HG02943 (cell line): Measurements from ENCODE around the gene FZD1.

ENCODE experiments used
- ATAC-seq: cut with Tn5 transposase; IDR thresholded peaks from one replicate; pipeline ENCODE4 v1.9.1; 2021; ENCODE audit warnings: mild to moderate bottlenecking, low read depth, moderate library complexity; ENCODE audit not compliant: unreplicated experiment

Gene FZD1

GRCh38 chr7:91264924-91265681, 870 bp downstream of the FZD1 start:
- peak; percentile 43 for ATAC-seq

GRCh38 chr7:91265693-91266066, 1.4 kb downstream of the FZD1 start:
- ATAC-seq: no peak

GRCh38 chr7:91266067-91266688, 1.9 kb downstream of the FZD1 start:
- no peak for ATAC-seq

DNA sequence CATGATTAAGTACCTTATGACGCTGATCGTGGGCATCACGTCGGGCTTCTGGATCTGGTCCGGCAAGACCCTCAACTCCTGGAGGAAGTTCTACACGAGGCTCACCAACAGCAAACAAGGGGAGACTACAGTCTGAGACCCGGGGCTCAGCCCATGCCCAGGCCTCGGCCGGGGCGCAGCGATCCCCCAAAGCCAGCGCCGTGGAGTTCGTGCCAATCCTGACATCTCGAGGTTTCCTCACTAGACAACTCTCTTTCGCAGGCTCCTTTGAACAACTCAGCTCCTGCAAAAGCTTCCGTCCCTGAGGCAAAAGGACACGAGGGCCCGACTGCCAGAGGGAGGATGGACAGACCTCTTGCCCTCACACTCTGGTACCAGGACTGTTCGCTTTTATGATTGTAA, 2.5 kb downstream of the FZD1 start:
- ATAC-seq: no peak

DNA sequence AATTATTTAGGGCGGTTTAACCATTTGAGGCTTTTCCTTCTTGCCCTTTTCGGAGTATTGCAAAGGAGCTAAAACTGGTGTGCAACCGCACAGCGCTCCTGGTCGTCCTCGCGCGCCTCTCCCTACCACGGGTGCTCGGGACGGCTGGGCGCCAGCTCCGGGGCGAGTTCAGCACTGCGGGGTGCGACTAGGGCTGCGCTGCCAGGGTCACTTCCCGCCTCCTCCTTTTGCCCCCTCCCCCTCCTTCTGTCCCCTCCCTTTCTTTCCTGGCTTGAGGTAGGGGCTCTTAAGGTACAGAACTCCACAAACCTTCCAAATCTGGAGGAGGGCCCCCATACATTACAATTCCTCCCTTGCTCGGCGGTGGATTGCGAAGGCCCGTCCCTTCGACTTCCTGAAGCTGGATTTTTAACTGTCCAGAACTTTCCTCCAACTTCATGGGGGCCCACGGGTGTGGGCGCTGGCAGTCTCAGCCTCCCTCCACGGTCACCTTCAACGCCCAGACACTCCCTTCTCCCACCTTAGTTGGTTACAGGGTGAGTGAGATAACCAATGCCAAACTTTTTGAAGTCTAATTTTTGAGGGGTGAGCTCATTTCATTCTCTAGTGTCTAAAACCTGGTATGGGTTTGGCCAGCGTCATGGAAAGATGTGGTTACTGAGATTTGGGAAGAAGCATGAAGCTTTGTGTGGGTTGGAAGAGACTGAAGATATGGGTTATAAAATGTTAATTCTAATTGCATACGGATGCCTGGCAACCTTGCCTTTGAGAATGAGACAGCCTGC, 3.1 kb downstream of the FZD1 start:
- ATAC-seq: no peak

DNA sequence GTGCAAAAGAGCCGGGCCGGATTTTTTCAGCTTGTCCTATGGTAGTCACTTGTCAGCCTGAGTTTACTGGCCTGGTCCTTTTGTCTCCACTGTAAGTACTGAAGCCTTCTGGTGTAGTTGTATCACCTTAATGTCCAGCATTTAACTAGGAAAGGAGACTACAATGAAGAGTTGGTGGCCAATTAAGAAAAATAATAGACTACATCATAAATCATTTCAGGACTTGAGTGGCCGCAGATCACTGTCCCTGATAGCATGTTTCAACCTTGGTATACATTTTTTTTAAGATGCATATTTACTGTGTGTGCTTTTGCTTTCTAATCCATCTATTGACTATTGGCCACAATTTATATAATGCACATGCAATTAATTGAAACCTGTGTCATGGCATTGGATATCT, 6.1 kb downstream of the FZD1 start:
- ATAC-seq: no peak

DNA sequence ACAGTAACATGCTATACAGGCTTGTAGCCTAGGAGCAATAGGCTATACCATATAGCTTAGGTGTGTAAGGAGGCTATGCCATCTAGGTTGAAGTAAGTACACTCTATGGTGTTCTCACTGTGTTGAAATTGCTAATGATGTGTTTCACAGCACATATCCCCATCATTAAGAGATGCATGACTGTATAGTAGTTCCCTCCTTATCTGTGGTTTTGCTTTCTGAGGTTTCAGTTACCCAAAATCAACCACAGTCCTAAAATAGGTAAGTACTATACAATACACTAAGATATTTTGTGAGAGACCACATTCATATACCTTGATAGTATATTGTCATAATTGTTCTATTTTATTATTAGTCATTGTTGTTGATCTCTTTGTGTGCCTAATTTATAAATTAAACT, 12.7 kb downstream of the FZD1 start:
- ATAC-seq: peak; percentile 73

- ATAC-seq: no peak
These were observed 16.0 kb downstream of the FZD1 start for GRCh38 chr7:91280185-91280584.

DNA sequence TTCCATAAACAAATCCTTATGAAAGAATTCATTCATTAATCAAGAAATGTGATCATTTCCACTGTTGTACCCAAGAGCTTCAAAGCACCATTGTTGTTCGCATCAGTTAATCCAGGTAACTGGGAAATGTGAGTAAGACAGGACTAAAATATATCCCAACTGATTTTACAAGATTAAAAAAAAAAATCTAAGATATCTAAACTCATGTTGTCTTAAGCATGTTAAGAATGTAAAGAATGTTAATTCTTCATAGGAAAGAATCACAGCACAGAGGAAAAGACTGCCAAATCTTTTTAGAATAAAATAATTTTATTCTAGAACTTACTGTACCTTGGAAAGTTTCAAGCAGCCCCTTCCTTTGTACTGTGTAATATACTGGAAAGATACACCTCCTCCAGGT, 16.4 kb downstream of the FZD1 start:
- ATAC-seq: no peak

DNA sequence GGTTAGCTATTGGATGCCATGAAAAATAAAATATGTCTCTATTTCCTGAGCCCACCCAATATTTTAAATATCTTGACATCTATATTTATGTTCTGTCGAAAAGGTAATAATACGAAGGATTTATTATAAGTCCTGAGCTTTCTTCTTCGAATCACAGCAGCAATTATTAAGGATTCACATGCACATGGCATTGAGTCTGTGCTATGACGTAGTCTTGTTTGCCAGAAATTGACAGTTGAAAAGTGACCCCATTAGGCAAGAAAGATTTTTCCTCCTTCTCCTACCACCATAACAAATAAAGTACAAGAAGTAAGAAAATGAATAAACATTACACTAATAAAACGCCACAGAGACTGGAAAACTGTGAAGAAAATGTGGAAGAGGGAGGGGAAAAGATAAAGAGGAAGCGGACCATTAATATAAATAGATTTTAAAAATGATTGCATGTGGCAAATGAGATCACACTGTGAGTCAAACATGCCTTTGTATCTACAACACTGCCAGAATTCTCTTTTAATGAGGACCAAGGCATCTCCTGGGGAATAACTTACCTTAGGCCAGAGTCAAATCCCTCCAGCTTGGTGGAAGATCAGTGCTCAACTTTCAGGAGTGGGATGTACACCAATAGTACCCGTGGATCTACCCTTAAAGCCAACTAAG, 21.6 kb downstream of the FZD1 start:
- ATAC-seq: no peak

GRCh38 chr7:91286432-91286831, 22.2 kb downstream of the FZD1 start:
- no peak for ATAC-seq

DNA sequence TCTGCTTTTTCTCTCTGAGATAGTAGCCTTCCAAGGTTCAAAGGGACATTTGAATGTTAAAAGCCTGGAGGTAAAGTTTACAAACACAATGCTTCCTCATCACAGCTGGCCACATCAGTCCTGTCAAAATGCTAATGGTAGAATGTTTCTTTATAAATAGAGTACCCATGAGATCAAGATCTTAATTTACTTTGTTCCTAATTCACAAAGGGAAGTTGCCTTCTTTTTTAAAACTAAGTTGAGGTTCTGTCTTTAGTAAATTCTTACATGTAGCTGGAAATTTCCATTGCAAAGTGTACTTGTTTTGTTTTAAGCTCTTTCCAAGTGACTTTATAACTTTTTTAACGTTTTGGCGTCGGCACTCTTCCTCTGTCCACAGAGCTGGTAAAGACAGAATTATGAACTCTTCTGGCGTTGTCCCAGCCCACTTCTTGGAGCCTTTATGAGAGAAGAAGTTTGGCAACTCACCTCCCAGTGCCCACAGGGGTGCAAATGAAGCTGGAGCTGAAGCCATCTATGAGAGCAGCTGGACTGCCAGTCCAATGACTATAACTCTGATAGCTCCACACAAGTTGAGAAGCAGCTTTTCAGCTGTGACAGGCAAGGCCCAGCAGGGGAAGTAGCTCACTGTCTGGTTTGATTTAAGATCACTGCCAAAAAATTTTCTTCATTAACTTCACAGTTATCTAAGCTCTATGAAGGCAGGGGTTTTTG, 23.3 kb downstream of the FZD1 start:
- ATAC-seq: no peak

- ATAC-seq: no peak
These were observed 24.1 kb downstream of the FZD1 start for GRCh38 chr7:91288208-91288824.

DNA sequence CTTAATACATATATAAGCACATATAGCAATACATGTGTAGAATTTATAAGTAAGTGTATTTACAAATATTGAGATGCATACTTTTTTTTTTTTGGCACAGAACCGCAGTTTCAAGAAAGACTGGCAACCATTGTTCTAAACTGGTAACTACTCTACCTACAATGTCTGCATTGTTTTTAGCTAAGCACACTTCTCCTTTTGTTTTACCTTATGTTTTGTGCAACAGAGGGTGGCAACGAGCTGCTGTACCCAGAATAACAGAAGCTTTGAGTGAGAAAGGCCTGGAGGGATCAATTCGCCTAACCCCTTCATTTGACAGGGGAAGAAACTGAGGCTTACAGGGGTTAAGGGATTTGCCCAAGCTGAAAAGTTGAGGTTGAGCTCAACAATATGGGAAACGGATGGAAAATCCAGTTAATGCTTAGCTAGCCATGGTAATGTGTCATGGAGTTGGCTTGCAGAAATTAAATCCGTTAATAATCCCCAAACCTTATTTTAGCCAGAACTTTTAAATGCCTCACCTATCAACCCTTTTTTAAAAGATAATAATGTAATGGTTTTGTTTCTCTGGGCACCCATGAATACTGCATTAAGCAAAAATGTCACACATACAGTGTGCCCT, 25.5 kb downstream of the FZD1 start:
- ATAC-seq: no peak

DNA sequence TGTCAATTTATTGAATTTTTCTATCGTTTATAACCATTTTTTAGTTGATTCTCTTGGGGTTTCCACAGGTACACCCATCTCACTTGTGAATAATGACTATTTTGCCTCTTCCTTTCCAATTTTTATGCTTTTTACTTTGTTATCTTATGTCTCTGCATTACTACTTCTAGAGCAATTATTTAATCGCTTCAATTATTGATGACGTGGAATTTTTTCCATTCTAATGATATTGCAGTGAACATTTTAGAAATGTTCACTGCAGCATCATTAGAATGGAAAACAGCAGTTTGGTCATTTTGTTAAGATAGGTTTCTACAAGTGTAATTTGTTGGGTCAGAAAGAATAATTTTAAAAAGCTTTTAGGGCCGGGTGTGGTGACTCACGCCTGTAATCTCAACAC, 27.1 kb downstream of the FZD1 start:
- no peak for ATAC-seq

GRCh38 chr7:91291902-91292301, 27.7 kb downstream of the FZD1 start:
- no peak for ATAC-seq

DNA sequence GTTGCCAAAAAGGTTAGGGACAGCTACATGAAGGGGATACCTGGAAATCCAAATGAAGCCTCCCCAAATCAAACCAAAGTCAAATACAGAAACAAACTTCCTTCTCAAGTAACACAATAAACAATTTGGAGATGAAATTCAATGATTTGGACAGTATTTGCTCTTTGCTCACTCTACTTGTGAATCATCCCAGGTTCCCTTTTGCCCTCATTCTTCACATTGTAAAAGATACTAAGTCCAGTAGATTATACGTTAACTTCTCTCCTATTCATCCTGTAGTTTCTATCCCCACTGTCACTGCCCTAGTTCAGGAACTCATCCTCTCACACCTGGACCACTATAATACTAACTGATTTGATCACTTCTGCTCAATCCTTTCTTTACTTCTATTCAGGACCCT, 28.3 kb downstream of the FZD1 start:
- ATAC-seq: no peak

DNA sequence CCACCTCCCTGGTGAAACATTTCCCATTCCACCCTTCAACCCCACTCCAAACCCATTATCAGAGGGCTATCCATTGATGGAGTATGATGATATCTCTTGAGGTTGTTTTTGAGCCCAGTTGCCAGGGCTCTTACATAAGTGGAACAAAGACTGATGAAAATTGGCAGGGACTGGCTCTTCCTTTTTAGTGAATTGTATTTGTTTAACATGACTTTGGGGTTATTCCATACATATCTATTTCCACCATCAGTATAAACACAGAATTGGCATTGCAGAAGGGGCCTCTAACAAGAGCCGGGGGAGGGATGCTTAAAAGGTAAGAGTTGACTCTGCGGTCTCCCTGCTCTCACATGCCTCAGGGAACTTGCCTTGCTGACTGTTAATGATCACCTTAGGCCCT, 28.9 kb downstream of the FZD1 start:
- ATAC-seq: no peak

GRCh38 chr7:91293840-91294239, 29.6 kb downstream of the FZD1 start:
- ATAC-seq: no peak
